Upper lobe of left lung (tissue), 4 donors: ENCODE data around the gene TYW1.

Source experiments
- EP300 ChIP-seq, 4 donors: sonication (generic); formaldehyde crosslinking; IDR thresholded peaks; one replicate each; pipeline ENCODE4 v1.5.1; 2017; ENCODE audit warnings: antibody characterized with exemption in 4 of 4, control low read depth in 2 of 4
- POLR2A ChIP-seq, 4 donors: fragments of 450-650 bp; IDR thresholded peaks; one replicate each; pipeline ENCODE4 v1.5.1; 2016 to 2017; ENCODE audit warnings: antibody characterized with exemption in 4 of 4, mild to moderate bottlenecking in 2 of 4
- TF ChIP-seq, protein P1 (sequence below), 6 experiments: fragments of 450-650 bp in 4 of 6; fragments of 200-600 bp in 2 of 6; sonication (generic) in 2 of 6; IDR thresholded peaks; one replicate each; pipeline ENCODE4 v1.5.1; 2016 to 2019; ENCODE audit warnings: antibody characterized with exemption in 6 of 6

- TF ChIP-seq, protein P1, sequence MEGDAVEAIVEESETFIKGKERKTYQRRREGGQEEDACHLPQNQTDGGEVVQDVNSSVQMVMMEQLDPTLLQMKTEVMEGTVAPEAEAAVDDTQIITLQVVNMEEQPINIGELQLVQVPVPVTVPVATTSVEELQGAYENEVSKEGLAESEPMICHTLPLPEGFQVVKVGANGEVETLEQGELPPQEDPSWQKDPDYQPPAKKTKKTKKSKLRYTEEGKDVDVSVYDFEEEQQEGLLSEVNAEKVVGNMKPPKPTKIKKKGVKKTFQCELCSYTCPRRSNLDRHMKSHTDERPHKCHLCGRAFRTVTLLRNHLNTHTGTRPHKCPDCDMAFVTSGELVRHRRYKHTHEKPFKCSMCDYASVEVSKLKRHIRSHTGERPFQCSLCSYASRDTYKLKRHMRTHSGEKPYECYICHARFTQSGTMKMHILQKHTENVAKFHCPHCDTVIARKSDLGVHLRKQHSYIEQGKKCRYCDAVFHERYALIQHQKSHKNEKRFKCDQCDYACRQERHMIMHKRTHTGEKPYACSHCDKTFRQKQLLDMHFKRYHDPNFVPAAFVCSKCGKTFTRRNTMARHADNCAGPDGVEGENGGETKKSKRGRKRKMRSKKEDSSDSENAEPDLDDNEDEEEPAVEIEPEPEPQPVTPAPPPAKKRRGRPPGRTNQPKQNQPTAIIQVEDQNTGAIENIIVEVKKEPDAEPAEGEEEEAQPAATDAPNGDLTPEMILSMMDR (IDR thresholded peaks at IDR 0.05), result no peak
- no peak for TF ChIP-seq EP300 (IDR thresholded peaks at IDR 0.05)
- TF ChIP-seq POLR2A (IDR thresholded peaks at IDR 0.05), result no peak
Measured at GRCh38 chr7:67206452-67206851, 209.8 kb downstream of the TYW1 start.
